ENCODE data around the gene ATP5ME. TPM values are rescaled to one million over a fixed set of nuclear protein-coding genes. Genes with fewer than 3 reads are reported as not detected.

Gene ATP5ME
- total and polyA plus RNA-seq, 3 donors from 2014 or later, result 123 to 299 (median 139) TPM

- Histone ChIP-seq H3K9me3 (no peaks in the 10 kb centered on the region), H3K4me1 (no peaks in the 10 kb centered on the region), H3K27ac (no peak overlapping the region), H3K36me3 (ENCODE audit: low read depth, missing control alignments) (no peaks in the 10 kb centered on the region), H3K4me3 (no peak overlapping the region), H3K27me3 (no peaks in the 10 kb centered on the region)
- DNase-seq, result no peak
- 40 to 81% methylated on average over 2 to 27 of the region's 27 CpGs for WGBS, 2 donors
- intact Hi-C loops (cut with DNase I; ENCODE audit: low total_unique reads), result no loop called here
- TF ChIP-seq POLR2A (IDR thresholded peaks at IDR 0.05), result no peak
- TF ChIP-seq, protein P1, sequence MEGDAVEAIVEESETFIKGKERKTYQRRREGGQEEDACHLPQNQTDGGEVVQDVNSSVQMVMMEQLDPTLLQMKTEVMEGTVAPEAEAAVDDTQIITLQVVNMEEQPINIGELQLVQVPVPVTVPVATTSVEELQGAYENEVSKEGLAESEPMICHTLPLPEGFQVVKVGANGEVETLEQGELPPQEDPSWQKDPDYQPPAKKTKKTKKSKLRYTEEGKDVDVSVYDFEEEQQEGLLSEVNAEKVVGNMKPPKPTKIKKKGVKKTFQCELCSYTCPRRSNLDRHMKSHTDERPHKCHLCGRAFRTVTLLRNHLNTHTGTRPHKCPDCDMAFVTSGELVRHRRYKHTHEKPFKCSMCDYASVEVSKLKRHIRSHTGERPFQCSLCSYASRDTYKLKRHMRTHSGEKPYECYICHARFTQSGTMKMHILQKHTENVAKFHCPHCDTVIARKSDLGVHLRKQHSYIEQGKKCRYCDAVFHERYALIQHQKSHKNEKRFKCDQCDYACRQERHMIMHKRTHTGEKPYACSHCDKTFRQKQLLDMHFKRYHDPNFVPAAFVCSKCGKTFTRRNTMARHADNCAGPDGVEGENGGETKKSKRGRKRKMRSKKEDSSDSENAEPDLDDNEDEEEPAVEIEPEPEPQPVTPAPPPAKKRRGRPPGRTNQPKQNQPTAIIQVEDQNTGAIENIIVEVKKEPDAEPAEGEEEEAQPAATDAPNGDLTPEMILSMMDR (IDR thresholded peaks at IDR 0.05), result no peak
Observed at GRCh38 chr4:657834-658667, 16.0 kb downstream of the ATP5ME start.

DNA sequence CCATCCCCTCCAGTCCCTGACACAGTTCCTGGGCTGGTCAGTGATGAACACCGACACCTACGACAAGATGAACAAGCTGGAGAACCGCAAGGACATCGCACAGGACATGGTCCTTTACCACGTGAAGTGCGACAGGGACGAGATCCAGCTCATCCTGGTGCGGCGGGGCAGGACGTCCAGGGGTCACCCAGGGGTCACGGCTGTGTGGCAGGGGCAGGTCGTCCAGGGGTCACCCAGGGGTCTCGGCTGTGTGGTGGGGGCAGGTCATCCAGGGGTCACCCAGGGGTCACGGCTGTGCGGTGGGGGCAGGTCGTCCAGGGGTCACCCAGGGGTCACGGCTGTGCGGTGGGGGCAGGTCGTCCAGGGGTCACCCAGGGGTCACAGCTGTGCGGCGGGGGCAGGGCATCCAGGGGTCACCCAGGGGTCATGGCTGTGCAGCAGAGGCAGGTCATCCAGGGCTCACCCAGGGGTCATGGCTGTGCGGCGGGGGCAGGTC lies 16.7 kb downstream of the ATP5ME start:
- Histone ChIP-seq H3K4me1 (no peaks in the 10 kb centered on the region), H3K27ac (no peak overlapping the region), H3K4me3 (no peak overlapping the region), H3K9me3 (no peaks in the 10 kb centered on the region), H3K36me3 (ENCODE audit: low read depth, missing control alignments) (no peaks in the 10 kb centered on the region), H3K27me3 (no peaks in the 10 kb centered on the region)
- TF ChIP-seq POLR2A (IDR thresholded peaks at IDR 0.05), result no peak
- TF ChIP-seq, protein P1 (IDR thresholded peaks at IDR 0.05), result no peak
- intact Hi-C loops (cut with DNase I; ENCODE audit: low total_unique reads), result no loop called here
- 66 to 85% methylated on average over 8 to 18 of the region's 23 CpGs for WGBS, 2 donors
- no peak for DNase-seq

DNA sequence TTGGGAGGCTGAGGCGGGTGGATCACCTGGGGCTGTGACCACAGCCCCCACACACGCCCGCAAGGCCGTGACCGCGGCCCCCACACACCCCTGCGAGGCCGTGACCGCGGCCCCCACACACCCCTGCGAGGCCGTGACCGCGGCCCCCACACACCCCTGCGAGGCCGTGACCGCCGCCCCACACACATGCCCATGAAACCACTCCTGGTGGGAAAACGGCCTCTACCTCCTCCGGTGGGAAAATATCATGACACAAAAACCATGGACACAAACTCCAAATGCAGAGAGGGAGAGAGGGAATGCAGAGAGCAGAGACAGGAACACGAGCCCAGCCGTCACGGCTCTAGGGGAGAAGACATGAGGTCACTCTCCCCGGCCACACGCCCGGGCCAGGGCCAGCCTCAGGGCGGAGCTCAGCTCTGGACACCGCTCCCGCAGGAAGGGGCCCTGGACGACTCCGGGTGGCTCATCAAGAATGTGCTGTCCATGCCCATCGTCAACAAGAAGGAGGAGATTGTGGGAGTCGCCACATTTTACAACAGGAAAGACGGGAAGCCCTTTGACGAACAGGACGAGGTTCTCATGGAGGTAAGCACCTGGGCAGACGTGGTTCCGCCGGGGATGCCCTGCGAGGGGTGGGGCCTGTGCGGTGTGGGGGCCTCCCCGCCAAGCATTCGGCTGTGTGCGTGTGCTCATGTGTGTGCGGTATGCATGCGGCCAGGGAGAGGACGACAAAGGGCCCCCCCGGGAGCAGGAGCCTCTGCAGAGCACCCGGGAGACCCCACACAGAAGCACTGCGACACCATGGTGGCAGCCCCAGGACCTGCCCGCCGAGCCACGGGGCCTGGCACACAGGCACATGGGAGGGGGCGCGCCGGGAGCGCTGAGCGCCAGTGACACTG lies 17.4 kb downstream of the ATP5ME start:
- WGBS, 2 donors, result 57 to 61% methylated on average over 35 to 55 of the region's 58 CpGs
- no peaks in the 10 kb centered on the region for H3K4me1 ChIP-seq

DNA sequence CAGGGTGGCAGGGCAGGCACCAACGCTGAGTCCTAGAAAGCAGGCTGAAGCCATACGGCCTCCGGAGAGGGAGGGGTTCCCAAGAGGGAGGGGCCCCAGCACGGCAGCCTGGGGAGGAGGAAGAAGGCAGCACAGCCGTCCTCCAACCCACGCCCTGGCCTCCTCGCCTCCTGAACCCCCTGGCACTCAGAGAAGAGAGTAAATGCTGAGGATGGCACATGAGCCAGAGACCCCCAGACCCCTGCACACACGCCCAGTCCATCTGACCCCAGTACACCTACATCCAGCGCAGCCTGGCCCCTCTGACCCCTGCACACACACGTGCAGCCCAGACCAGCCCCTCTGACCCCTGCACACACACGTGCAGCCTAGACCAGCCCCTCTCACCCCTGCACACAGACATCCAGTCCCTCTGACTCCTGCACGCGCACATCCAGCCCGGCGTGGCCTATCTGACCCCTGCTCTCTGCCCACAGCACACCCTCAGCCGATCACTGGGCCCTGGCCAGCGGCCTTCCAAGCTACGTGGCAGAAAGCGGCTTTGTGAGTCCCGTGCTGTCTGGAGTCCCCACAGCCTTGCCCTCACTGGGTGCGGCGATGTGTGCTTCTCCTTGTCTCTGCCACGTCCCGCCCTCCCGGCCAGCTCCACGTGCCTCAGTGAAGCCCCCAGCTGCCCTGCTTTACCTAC lies 18.5 kb downstream of the ATP5ME start:
- H3K27ac ChIP-seq, result no peak overlapping the region
- WGBS, 2 donors, result 69 to 77% methylated on average over 17 to 26 of the region's 26 CpGs
- no peaks in the 10 kb centered on the region for H3K36me3 ChIP-seq (ENCODE audit: low read depth, missing control alignments)
- H3K4me3 ChIP-seq, result no peak overlapping the region
- DNase-seq, result no peak
- H3K9me3 ChIP-seq, result no peaks in the 10 kb centered on the region
- H3K4me1 ChIP-seq, result no peaks in the 10 kb centered on the region
- H3K27me3 ChIP-seq, result no peaks in the 10 kb centered on the region
- intact Hi-C loops (cut with DNase I; ENCODE audit: low total_unique reads), result no loop called here
- no peak for TF ChIP-seq POLR2A (IDR thresholded peaks at IDR 0.05)
- TF ChIP-seq, protein P1 (IDR thresholded peaks at IDR 0.05), result no peak

More for the DNA sequence above, 17.4 kb downstream of the ATP5ME start:
- no peak overlapping the region for H3K4me3 ChIP-seq
- H3K27ac ChIP-seq, result no peak overlapping the region
- H3K27me3 ChIP-seq, result no peaks in the 10 kb centered on the region
- no peak for DNase-seq
- TF ChIP-seq, protein P1 (IDR thresholded peaks at IDR 0.05), result no peak
- no peaks in the 10 kb centered on the region for H3K36me3 ChIP-seq (ENCODE audit: low read depth, missing control alignments)
- intact Hi-C loops (cut with DNase I; ENCODE audit: low total_unique reads), result no loop called here
- H3K9me3 ChIP-seq, result no peaks in the 10 kb centered on the region
